ENCODE results near the gene TOR4A. TPM values are rescaled to one million over a fixed set of nuclear protein-coding genes. Genes with fewer than 3 reads are reported as not detected.

The TOR4A gene
- total and polyA plus RNA-seq, 2 donors (not counting 1 experiment from before 2014, with no cell fraction given), result 8.3 to 15.3 TPM

- H3K4me1 Mint-ChIP-seq, result peaks cover 14% of the 10 kb centered on the region
- Histone ChIP-seq H3K4me1 (ENCODE audit: control insufficient read depth in 2 of 2, insufficient read depth in 2 of 2, low read length in 2 of 2) (peaks cover 5% of the 10 kb centered on the region in 2 donors), H3K4me2 (replicated peaks; ENCODE audit: low read depth, low read length, poor library complexity, severe bottlenecking) (no peak overlapping the region), H3K9ac (ENCODE audit: low read length) (no peak overlapping the region), H3K36me3 (replicated peaks in 1 of 2; ENCODE audit: control extremely low read depth in 1 of 2, control insufficient read depth in 1 of 2, extremely low read depth in 1 of 2, insufficient read depth in 2 of 2, low read length in 1 of 2) (peaks cover 0 to 14% of the 10 kb centered on the region in 2 experiments), H3K79me2 (ENCODE audit: control insufficient read depth, insufficient read depth, low read length) (peaks cover 25% of the 10 kb centered on the region), H3K27ac (ENCODE audit: low read length in 2 of 2) (no peak overlapping the region), H3K9me3 (ENCODE audit: control extremely low read depth in 1 of 3, control insufficient read depth in 2 of 3, insufficient read depth in 1 of 3, low read length in 2 of 3) (no peaks in the 10 kb centered on the region), H2AFZ (ENCODE audit: insufficient read depth, low read depth, low read length, poor library complexity, severe bottlenecking) (no peak overlapping the region), H3K4me3 (ENCODE audit: control extremely low read depth in 1 of 5, extremely low read depth in 1 of 5, insufficient read depth in 1 of 5, low read depth in 2 of 5, low read length in 4 of 5) (no peak overlapping the region), H4K20me1 (ENCODE audit: control insufficient read depth, insufficient read depth, low read length, poor library complexity, severe bottlenecking) (peaks cover 20% of the 10 kb centered on the region), H3K27me3 (replicated peaks in 1 of 4; ENCODE audit: control extremely low read depth in 1 of 4, control insufficient read depth in 3 of 4, insufficient read depth in 4 of 4, low read length in 3 of 4) (no peaks in the 10 kb centered on the region)
- DNase-seq (no peak), ATAC-seq (ENCODE audit: low read depth) (no peak)
- no peaks in the 10 kb centered on the region for H3K27me3 Mint-ChIP-seq
- no peaks in the 10 kb centered on the region for H3K9me3 Mint-ChIP-seq (ENCODE audit: insufficient read depth)
- POLR2A ChIA-PET, result interaction anchor here (0.6 kb wide), 1 partner anchor 188 kb away, joined by 8 read pairs; no protein-coding TSS in a partner anchor
- no peak overlapping the region for H3K27ac Mint-ChIP-seq
- WGBS (ENCODE audit: insufficient coverage), result 89% methylated on average over 19 of the region's 20 CpGs
- H3K4me3 Mint-ChIP-seq, result no peak overlapping the region
- TF ChIP-seq, protein P1, sequence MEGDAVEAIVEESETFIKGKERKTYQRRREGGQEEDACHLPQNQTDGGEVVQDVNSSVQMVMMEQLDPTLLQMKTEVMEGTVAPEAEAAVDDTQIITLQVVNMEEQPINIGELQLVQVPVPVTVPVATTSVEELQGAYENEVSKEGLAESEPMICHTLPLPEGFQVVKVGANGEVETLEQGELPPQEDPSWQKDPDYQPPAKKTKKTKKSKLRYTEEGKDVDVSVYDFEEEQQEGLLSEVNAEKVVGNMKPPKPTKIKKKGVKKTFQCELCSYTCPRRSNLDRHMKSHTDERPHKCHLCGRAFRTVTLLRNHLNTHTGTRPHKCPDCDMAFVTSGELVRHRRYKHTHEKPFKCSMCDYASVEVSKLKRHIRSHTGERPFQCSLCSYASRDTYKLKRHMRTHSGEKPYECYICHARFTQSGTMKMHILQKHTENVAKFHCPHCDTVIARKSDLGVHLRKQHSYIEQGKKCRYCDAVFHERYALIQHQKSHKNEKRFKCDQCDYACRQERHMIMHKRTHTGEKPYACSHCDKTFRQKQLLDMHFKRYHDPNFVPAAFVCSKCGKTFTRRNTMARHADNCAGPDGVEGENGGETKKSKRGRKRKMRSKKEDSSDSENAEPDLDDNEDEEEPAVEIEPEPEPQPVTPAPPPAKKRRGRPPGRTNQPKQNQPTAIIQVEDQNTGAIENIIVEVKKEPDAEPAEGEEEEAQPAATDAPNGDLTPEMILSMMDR (IDR thresholded peaks at IDR 0.05), result no peak
- no peak for TF ChIP-seq EZH2 (IDR thresholded peaks at IDR 0.05; ENCODE audit: borderline replicate concordance, insufficient read depth, low read depth, low read length, poor library complexity, severe bottlenecking)
- CTCF ChIA-PET, result interaction anchor here (2.5 kb wide), 1 partner anchor 11 kb away, joined by 13 read pairs; no protein-coding TSS in a partner anchor
- intact Hi-C loops (cut with micrococcal nuclease), result no loop called here
Observed at GRCh38 chr9:137247135-137247915, 30.2 kb upstream of the TOR4A start.

- Histone ChIP-seq H3K36me3 (replicated peaks in 1 of 2; ENCODE audit: control extremely low read depth in 1 of 2, control insufficient read depth in 1 of 2, extremely low read depth in 1 of 2, insufficient read depth in 2 of 2, low read length in 1 of 2) (peaks cover 0 to 9% of the 10 kb centered on the region in 2 experiments), H3K4me3 (ENCODE audit: control extremely low read depth in 1 of 5, extremely low read depth in 1 of 5, insufficient read depth in 1 of 5, low read depth in 2 of 5, low read length in 4 of 5) (no peak overlapping the region), H3K9me3 (ENCODE audit: control extremely low read depth in 1 of 3, control insufficient read depth in 2 of 3, insufficient read depth in 1 of 3, low read length in 2 of 3) (no peaks in the 10 kb centered on the region), H3K4me2 (replicated peaks; ENCODE audit: low read depth, low read length, poor library complexity, severe bottlenecking) (no peak overlapping the region), H3K79me2 (ENCODE audit: control insufficient read depth, insufficient read depth, low read length) (peaks cover 19% of the 10 kb centered on the region), H4K20me1 (ENCODE audit: control insufficient read depth, insufficient read depth, low read length, poor library complexity, severe bottlenecking) (peaks cover 15% of the 10 kb centered on the region), H2AFZ (ENCODE audit: insufficient read depth, low read depth, low read length, poor library complexity, severe bottlenecking) (no peak overlapping the region), H3K9ac (ENCODE audit: low read length) (no peak overlapping the region), H3K27ac (ENCODE audit: low read length in 2 of 2) (no peak overlapping the region), H3K27me3 (replicated peaks in 1 of 4; ENCODE audit: control extremely low read depth in 1 of 4, control insufficient read depth in 3 of 4, insufficient read depth in 4 of 4, low read length in 3 of 4) (no peaks in the 10 kb centered on the region), H3K4me1 (ENCODE audit: control insufficient read depth in 2 of 2, insufficient read depth in 2 of 2, low read length in 2 of 2) (peaks cover 0 to 2% of the 10 kb centered on the region in 2 donors)
- Mint-ChIP-seq H3K4me3 (no peak overlapping the region), H3K27me3 (no peaks in the 10 kb centered on the region), H3K9me3 (ENCODE audit: insufficient read depth) (no peaks in the 10 kb centered on the region), H3K27ac (no peak overlapping the region), H3K4me1 (peaks cover 9% of the 10 kb centered on the region)
- POLR2A ChIA-PET, result no interaction called here
- intact Hi-C loops (cut with micrococcal nuclease), result no loop called here
- no CpG with 5 or more reads among the region's 6 CpGs for WGBS (ENCODE audit: insufficient coverage)
- DNase-seq, result no peak
- TF ChIP-seq, protein P1 (IDR thresholded peaks at IDR 0.05), result no peak
- TF ChIP-seq EZH2 (IDR thresholded peaks at IDR 0.05; ENCODE audit: borderline replicate concordance, insufficient read depth, low read depth, low read length, poor library complexity, severe bottlenecking), result no peak
- CTCF ChIA-PET, result interaction anchor here (0.7 to 2.5 kb wide), 2 partner anchors 11 to 18 kb away, joined by 3 to 13 read pairs; no protein-coding TSS in a partner anchor
- ATAC-seq (ENCODE audit: low read depth), result no peak
Observed at GRCh38 chr9:137247916-137248175, 29.7 kb upstream of the TOR4A start.

All from B cell (primary cell).